Measurements from ENCODE around the gene TTR. TPM values are rescaled to one million over a fixed set of nuclear protein-coding genes. Genes with fewer than 3 reads are reported as not detected.

The TTR gene
- total and polyA plus RNA-seq, 4 donors, result 295 to 4,751 (median 926) TPM

- no peak overlapping the region for H3K9ac ChIP-seq (ENCODE audit: low read depth in 1 of 2, low read length in 2 of 2)
- no peak overlapping the region for H3K4me3 ChIP-seq (ENCODE audit: low read depth in 1 of 3, low read length in 3 of 3)
- TF ChIP-seq CTCF (IDR thresholded peaks at IDR 0.05; ENCODE audit: low read depth, low read length, missing input control) (no peak), RXRA (IDR thresholded peaks at IDR 0.05) (no peak), NR2F2 (IDR thresholded peaks at IDR 0.05) (no peak), TAF1 (conservative IDR thresholded peaks at IDR 0.05) (no peak), ATF3 (IDR thresholded peaks at IDR 0.05) (no peak), FOXA2 (IDR thresholded peaks at IDR 0.05) (no peak), REST (IDR thresholded peaks at IDR 0.05) (no peak), JUND (IDR thresholded peaks at IDR 0.05) (no peak), EGR1 (IDR thresholded peaks at IDR 0.05; ENCODE audit: low read depth in 2 of 2) (no peak), GABPA (IDR thresholded peaks at IDR 0.05 in 1 of 2, conservative IDR thresholded peaks at IDR 0.05 in 1 of 2) (no peak), SP1 (IDR thresholded peaks at IDR 0.05) (no peak), HNF4A (conservative IDR thresholded peaks at IDR 0.05) (no peak), HNF4G (IDR thresholded peaks at IDR 0.05) (no peak), RAD21 (IDR thresholded peaks at IDR 0.05) (no peak), YY1 (IDR thresholded peaks at IDR 0.05) (no peak), ZBTB33 (IDR thresholded peaks at IDR 0.05) (no peak), FOXA1 (IDR thresholded peaks at IDR 0.05) (no peak), MAX (IDR thresholded peaks at IDR 0.05) (no peak)
- H3K4me1 ChIP-seq (ENCODE audit: control insufficient read depth in 4 of 4, insufficient read depth in 4 of 4, low read length in 3 of 4), result no peaks in the 10 kb centered on the region
- H3K27ac ChIP-seq (ENCODE audit: low read depth in 1 of 2, low read length in 2 of 2), result no peak overlapping the region
- no peaks in the 10 kb centered on the region for H3K27me3 ChIP-seq (ENCODE audit: control insufficient read depth in 4 of 4, insufficient read depth in 4 of 4, low read length in 3 of 4)
- no peaks in the 10 kb centered on the region for H3K9me3 ChIP-seq (ENCODE audit: control insufficient read depth in 4 of 4, low read length in 3 of 4)
- DNase-seq (ENCODE audit: low spot score), result no peak
- 95% methylated on average over 4 of the region's 4 CpGs for WGBS
- H3K36me3 ChIP-seq (ENCODE audit: control insufficient read depth in 4 of 4, insufficient read depth in 3 of 4, low read depth in 1 of 4, low read length in 3 of 4), result no peaks in the 10 kb centered on the region
Observed at GRCh38 chr18:31645411-31645810, 53.7 kb downstream of the TTR start.
